ENCODE results near the gene GCLC. TPM values are rescaled to one million over a fixed set of nuclear protein-coding genes. Genes with fewer than 3 reads are reported as not detected.
"Not testable (repeated sequence)": the region's sequence is repeated elsewhere in the genome, so short reads cannot be mapped to it uniquely, and the experiment has no call there.

The GCLC gene
- total and polyA plus RNA-seq, 10 of the 15 experiments (the other 5 are each of a cell fraction or from before 2014, with no cell fraction given): 6.5 to 23.6 (median 12.5) TPM

GRCh38 chr6:53551681-53552080 lies 6.8 kb upstream of the GCLC start:
- 53% methylated on average over 7 of the region's 7 CpGs for WGBS (ENCODE audit: insufficient coverage, insufficient replicate concordance, low lambda C conversion rate, missing lambda C conversion rate)
- 0 out of 2 replicates have a peak, but pooled peaks have one; percentile 12 for TF ChIP-seq SPI1 (IDR thresholded peaks at IDR 0.05; ENCODE audit: borderline replicate concordance, insufficient read depth, low read depth, low read length)
- H3K9me3 ChIP-seq (replicated peaks; ENCODE audit: control insufficient read depth, insufficient read depth, low read length); RAD21 ChIA-PET (ENCODE audit: unreplicated experiment); H3K4me2 ChIP-seq (ENCODE audit: control insufficient read depth, insufficient read depth); H3K27ac ChIP-seq (ENCODE audit: control insufficient read depth, insufficient read depth); ATAC-seq; intact Hi-C loops (cut with micrococcal nuclease; ENCODE audit: unreplicated experiment); H3K4me3 ChIP-seq; in situ Hi-C loops (cut with MboI); H3K4me1 ChIP-seq (ENCODE audit: control insufficient read depth, insufficient read depth, low read length); H3K27me3 ChIP-seq (replicated peaks in 1 of 2; ENCODE audit: control insufficient read depth in 2 of 2, insufficient read depth in 2 of 2, low read length in 1 of 2); FAIRE-seq; H3K36me3 ChIP-seq (ENCODE audit: control insufficient read depth in 2 of 2, insufficient read depth in 2 of 2, low read length in 1 of 2); POLR2A ChIA-PET; H3K9ac ChIP-seq (ENCODE audit: control insufficient read depth, insufficient read depth, low read length); H3K79me2 ChIP-seq (ENCODE audit: control insufficient read depth, insufficient read depth, low read length); H2AFZ ChIP-seq (ENCODE audit: control insufficient read depth, low read depth, low read length); DNase-seq (ENCODE audit: low read depth, low spot score); CTCF ChIA-PET; SMC1A ChIA-PET (ENCODE audit: uncharacterized antibody, unreplicated experiment); BruUV-seq (replicated peaks); H4K20me1 ChIP-seq (ENCODE audit: control insufficient read depth, insufficient read depth): not testable (repeated sequence)

- ATAC-seq (peak; percentile 83), FAIRE-seq (peak; percentile 13), DNase-seq (ENCODE audit: low read depth, low spot score) (peak; percentile 69)
- in situ Hi-C loops (cut with MboI): no loop called here
- ChIA-PET RAD21 (ENCODE audit: unreplicated experiment) (interaction anchor here (0.9 to 1.1 kb wide), 2 partner anchors 55 to 102 kb away, joined by 4 to 5 read pairs; no protein-coding TSS in a partner anchor), SMC1A (ENCODE audit: uncharacterized antibody, unreplicated experiment) (interaction anchor here (0.6 to 1.8 kb wide), 3 partner anchors 64 to 612 kb away, joined by 3 to 4 read pairs (median 3); no protein-coding TSS in a partner anchor), CTCF (interaction anchor here (0.6 to 2.3 kb wide), 5 partner anchors 51 to 180 kb away, joined by 3 to 7 read pairs (median 3); no protein-coding TSS in a partner anchor), POLR2A (interaction anchor here (0.6 to 0.7 kb wide), 2 partner anchors 253 to 263 kb away, joined by 3 to 4 read pairs; no protein-coding TSS in a partner anchor)
- Histone ChIP-seq H3K79me2 (ENCODE audit: control insufficient read depth, insufficient read depth, low read length) (peaks cover 11% of the 10 kb centered on the region), H3K4me2 (ENCODE audit: control insufficient read depth, insufficient read depth) (peak overlapping the region; percentile 96), H3K27ac (ENCODE audit: control insufficient read depth, insufficient read depth) (no peak overlapping the region), H3K9me3 (replicated peaks; ENCODE audit: control insufficient read depth, insufficient read depth, low read length) (no peaks in the 10 kb centered on the region; the same call in 2 of the 3 replicates), H3K36me3 (ENCODE audit: control insufficient read depth in 2 of 2, insufficient read depth in 2 of 2, low read length in 1 of 2) (no peaks in the 10 kb centered on the region), H4K20me1 (ENCODE audit: control insufficient read depth, insufficient read depth) (no peaks in the 10 kb centered on the region), H3K9ac (ENCODE audit: control insufficient read depth, insufficient read depth, low read length) (peak overlapping the region; percentile 28; the same call in 1 of the 2 replicates), H3K4me1 (ENCODE audit: control insufficient read depth, insufficient read depth, low read length) (peaks cover 8% of the 10 kb centered on the region), H2AFZ (ENCODE audit: control insufficient read depth, low read depth, low read length) (peak overlapping the region; percentile 87), H3K27me3 (replicated peaks in 1 of 2; ENCODE audit: control insufficient read depth in 2 of 2, insufficient read depth in 2 of 2, low read length in 1 of 2) (peaks cover 0 to 6% of the 10 kb centered on the region in 2 experiments; a peak in 1 of 4 replicates), H3K4me3 (peak overlapping the region; percentile 63; the same call in 1 of the 2 replicates)
- BruUV-seq (replicated peaks): no TSS peak
- intact Hi-C loops (cut with micrococcal nuclease; ENCODE audit: unreplicated experiment): loop anchor here (5.0 kb wide), 2 partner anchors 179 to 244 kb away; no protein-coding TSS in a partner anchor
- 1% methylated on average over 44 of the region's 57 CpGs for WGBS (ENCODE audit: insufficient coverage, insufficient replicate concordance, low lambda C conversion rate, missing lambda C conversion rate)
- TF ChIP-seq ZBED1 (IDR thresholded peaks at IDR 0.05; ENCODE audit: borderline replicate concordance) (peak; percentile 90; the same call in 1 of the 2 replicates), HSF1 (IDR thresholded peaks at IDR 0.05; ENCODE audit: low read depth, low read length) (peak; percentile 27; the same call in 1 of the 2 replicates), RAD51 (IDR thresholded peaks at IDR 0.05) (peak; percentile 78), ZBTB33 (IDR thresholded peaks at IDR 0.05) (no peak), CEBPB (IDR thresholded peaks at IDR 0.05; ENCODE audit: borderline replicate concordance in 1 of 2, low read depth in 2 of 2, low read length in 2 of 2) (no peak), MEF2B (IDR thresholded peaks at IDR 0.05; ENCODE audit: partially characterized antibody, poor library complexity, severe bottlenecking) (no peak), NR2C1 (IDR thresholded peaks at IDR 0.05) (peak; percentile 38), SMAD5 (IDR thresholded peaks at IDR 0.05; ENCODE audit: low read depth) (no peak), ATF7 (IDR thresholded peaks at IDR 0.05; ENCODE audit: low read depth) (no peak), SRF (IDR thresholded peaks at IDR 0.05; ENCODE audit: low read depth in 2 of 2, low read length in 2 of 2) (peak in 1 of 2 experiments; percentile 44; a peak in 1 of 4 replicates)
Observed at GRCh38 chr6:53547811-53548496, 3.1 kb upstream of the GCLC start.

All from GM12878 (cell line).